ENCODE data around the gene PCDHA1. TPM values are rescaled to one million over a fixed set of nuclear protein-coding genes. Genes with fewer than 3 reads are reported as not detected.

The PCDHA1 gene
- total RNA-seq, 2 donors from 2014 or later = 0.13 TPM; not detected in 1

DNA sequence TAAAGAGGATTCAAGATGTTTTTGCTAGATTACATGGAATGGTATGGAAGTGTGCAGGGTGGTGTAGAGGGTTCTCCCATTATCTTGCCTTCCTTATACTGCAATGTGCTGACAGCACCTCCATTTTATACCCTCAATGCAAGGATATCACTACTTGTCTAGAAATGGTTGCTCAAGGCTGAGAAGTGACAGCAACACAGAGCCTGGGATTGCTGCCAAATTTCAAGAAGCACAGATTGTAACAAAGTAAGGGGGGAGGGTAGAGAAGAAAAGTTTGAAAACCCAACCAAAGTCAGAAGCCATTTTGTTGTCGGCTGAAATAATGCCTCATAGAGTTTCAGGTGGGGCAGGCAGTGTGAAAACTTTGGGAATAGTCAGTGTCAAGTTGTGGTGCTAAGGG lies 210.1 kb downstream of the PCDHA1 start:
- Histone ChIP-seq H3K36me3 (no peaks in the 10 kb centered on the region), H3K9ac (ENCODE audit: low read depth in 2 of 2, low read length in 2 of 2) (no peak overlapping the region), H3K9me3 (no peaks in the 10 kb centered on the region), H3K27me3 (no peaks in the 10 kb centered on the region), H3K4me3 (no peak overlapping the region), H3K27ac (no peak overlapping the region), H3K4me1 (no peaks in the 10 kb centered on the region)
- DNase-seq = no peak
- TF ChIP-seq, protein P1, sequence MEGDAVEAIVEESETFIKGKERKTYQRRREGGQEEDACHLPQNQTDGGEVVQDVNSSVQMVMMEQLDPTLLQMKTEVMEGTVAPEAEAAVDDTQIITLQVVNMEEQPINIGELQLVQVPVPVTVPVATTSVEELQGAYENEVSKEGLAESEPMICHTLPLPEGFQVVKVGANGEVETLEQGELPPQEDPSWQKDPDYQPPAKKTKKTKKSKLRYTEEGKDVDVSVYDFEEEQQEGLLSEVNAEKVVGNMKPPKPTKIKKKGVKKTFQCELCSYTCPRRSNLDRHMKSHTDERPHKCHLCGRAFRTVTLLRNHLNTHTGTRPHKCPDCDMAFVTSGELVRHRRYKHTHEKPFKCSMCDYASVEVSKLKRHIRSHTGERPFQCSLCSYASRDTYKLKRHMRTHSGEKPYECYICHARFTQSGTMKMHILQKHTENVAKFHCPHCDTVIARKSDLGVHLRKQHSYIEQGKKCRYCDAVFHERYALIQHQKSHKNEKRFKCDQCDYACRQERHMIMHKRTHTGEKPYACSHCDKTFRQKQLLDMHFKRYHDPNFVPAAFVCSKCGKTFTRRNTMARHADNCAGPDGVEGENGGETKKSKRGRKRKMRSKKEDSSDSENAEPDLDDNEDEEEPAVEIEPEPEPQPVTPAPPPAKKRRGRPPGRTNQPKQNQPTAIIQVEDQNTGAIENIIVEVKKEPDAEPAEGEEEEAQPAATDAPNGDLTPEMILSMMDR (IDR thresholded peaks at IDR 0.05) = no peak
- intact Hi-C loops (cut with DNase I) = no loop called here

DNA sequence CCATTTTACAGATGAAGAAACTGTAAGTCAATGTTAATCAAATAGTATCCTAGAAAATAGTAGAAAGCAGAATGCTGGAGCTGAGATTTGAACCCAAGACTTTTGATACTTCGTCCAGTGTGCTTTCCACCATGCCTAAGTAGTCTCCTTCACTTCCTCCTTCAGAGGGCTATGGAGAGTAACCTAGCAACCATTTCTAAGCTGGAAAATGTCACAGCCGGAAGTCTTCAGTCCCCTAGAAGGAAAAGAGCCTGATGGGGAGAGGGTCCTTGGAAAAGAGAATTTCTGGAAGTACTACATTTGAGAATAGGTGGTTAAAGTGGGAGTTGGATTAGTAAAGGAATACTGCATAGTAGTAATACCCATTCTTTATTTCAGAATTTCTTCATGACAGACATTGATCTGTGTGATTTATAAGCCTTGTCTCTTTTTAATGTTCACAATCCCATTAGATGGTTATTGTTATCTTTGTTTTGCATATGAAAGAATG lies 213.0 kb downstream of the PCDHA1 start:
- no peaks in the 10 kb centered on the region for H3K9me3 ChIP-seq
- H3K27me3 ChIP-seq = no peaks in the 10 kb centered on the region
- no peak for DNase-seq
- TF ChIP-seq, protein P1 (IDR thresholded peaks at IDR 0.05) = no peak
- no peaks in the 10 kb centered on the region for H3K36me3 ChIP-seq
- H3K9ac ChIP-seq (ENCODE audit: low read depth in 2 of 2, low read length in 2 of 2) = no peak overlapping the region
- no peaks in the 10 kb centered on the region for H3K4me1 ChIP-seq
- intact Hi-C loops (cut with DNase I) = no loop called here
- H3K4me3 ChIP-seq = no peak overlapping the region
- H3K27ac ChIP-seq = no peak overlapping the region

DNA sequence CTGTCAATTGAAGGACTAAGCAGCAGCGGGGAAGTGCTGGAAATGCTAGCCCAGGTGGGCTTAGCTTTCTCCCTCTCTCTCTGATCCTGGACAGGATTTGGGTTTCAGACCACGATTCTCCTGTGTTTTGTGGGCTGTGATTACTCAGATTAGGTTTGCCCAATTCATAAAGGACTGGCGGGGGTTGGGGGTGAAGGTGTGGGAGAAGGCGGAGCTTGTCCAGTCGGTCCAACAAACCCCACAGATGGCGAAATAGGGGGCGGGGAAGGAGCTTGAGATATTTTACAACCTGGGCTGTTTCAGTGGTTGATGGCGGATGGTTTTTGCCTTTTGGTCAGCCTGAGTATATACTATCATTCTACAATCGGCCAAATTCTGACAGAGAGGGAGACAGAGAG lies 215.5 kb downstream of the PCDHA1 start:
- H3K9ac ChIP-seq (ENCODE audit: low read depth in 2 of 2, low read length in 2 of 2) = no peak overlapping the region
- H3K4me3 ChIP-seq = peak overlapping the region; percentile 7
- TF ChIP-seq, protein P1 (IDR thresholded peaks at IDR 0.05) = no peak
- H3K27ac ChIP-seq = no peak overlapping the region
- no peaks in the 10 kb centered on the region for H3K4me1 ChIP-seq
- H3K9me3 ChIP-seq = no peaks in the 10 kb centered on the region
- no peaks in the 10 kb centered on the region for H3K27me3 ChIP-seq
- H3K36me3 ChIP-seq = no peaks in the 10 kb centered on the region
- no peak for DNase-seq
- intact Hi-C loops (cut with DNase I) = no loop called here

DNA sequence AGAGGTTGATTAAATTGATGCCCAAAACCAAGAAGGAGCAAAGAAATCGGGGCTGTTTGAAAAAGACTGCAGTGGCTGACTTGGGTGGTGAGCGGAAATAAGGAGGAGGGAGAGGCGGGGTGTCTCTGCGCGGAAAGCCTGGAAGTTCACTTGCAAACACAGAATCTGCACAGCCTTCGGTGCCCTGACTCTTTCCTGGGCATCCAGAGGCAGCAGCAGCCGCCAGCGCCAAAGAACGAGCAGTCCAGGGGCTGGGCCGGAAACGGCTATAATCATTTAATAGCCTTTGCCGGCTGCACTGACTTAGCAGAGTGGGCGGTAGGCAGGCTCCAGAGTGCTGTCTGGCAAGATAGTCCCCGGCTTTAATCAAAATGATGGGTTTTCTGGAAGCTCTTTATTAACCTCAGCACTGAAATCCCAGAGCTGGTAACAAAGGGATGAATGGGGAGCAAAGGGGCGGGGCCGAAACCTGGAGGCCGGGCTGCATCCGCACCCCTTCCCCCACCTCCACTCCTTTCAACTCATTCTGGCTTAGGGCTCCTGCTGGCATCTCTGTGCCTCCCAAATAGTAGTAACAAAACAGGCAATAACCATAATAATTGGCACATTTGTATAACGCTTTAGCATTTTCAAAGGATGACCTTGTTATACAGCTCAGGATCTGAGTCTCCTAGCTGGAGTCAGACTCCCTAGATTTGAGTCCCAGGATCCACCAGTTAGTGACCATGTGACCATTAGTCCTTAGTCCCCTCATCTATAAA lies 216.1 kb downstream of the PCDHA1 start:
- TF ChIP-seq, protein P1 (IDR thresholded peaks at IDR 0.05) = no peak
- no peak overlapping the region for H3K27ac ChIP-seq
- no peaks in the 10 kb centered on the region for H3K4me1 ChIP-seq
- peak overlapping the region in 1 of 2 donors; percentile 30 for H3K9ac ChIP-seq (ENCODE audit: low read depth in 2 of 2, low read length in 2 of 2)
- intact Hi-C loops (cut with DNase I) = no loop called here
- H3K4me3 ChIP-seq = peak overlapping the region; percentile 7
- H3K27me3 ChIP-seq = no peaks in the 10 kb centered on the region
- DNase-seq = peak; percentile 16
- no peaks in the 10 kb centered on the region for H3K9me3 ChIP-seq
- no peaks in the 10 kb centered on the region for H3K36me3 ChIP-seq

DNA sequence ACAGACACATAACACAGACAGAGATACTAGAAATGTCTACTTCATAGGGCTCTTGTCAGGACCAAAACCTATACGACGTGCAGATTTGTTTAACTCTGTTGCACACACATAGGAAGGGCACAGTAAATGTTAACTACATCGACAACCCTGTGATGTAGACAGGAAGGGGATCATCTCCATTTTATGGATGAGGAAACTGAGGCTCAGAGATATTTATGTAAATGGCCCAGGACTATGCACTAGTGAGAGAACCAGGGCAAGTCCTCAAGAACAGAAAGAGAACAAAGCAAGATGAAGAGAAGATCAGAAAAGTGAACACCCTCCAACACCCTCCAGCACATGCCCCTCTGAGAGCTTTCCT lies 216.6 kb downstream of the PCDHA1 start:
- no peak overlapping the region for H3K9ac ChIP-seq (ENCODE audit: low read depth in 2 of 2, low read length in 2 of 2)
- DNase-seq = no peak
- no peaks in the 10 kb centered on the region for H3K36me3 ChIP-seq
- intact Hi-C loops (cut with DNase I) = no loop called here
- no peaks in the 10 kb centered on the region for H3K4me1 ChIP-seq
- H3K27me3 ChIP-seq = no peaks in the 10 kb centered on the region
- H3K27ac ChIP-seq = no peak overlapping the region
- H3K4me3 ChIP-seq = no peak overlapping the region
- H3K9me3 ChIP-seq = no peaks in the 10 kb centered on the region
- TF ChIP-seq, protein P1 (IDR thresholded peaks at IDR 0.05) = no peak

Measured in colonic mucosa (tissue), 4 donors.